Naive thymus-derived CD4-positive, alpha-beta T cell (primary cell): ENCODE measurements around the gene SLC6A15. TPM values are rescaled to one million over a fixed set of nuclear protein-coding genes. Genes with fewer than 3 reads are reported as not detected.

Source experiments
- ATAC-seq: fragments of 150-1000 bp; cut with Tn5 transposase; 2 replicates; pipeline ENCODE4 v1.10.0; 2021; ENCODE audit warnings: mild to moderate bottlenecking, moderate library complexity
- CTCF ChIA-PET: fragments of 350-600 bp; sonication (Branson Sonifier 250); formaldehyde crosslinking; loops from one replicate; lab custom pipeline; 2021; ENCODE audit warnings: antibody characterized with exemption; lab: Charles Lee
- POLR2A ChIA-PET: fragments of 350-600 bp; sonication (Branson Sonifier 250); formaldehyde crosslinking; loops from one replicate; lab custom pipeline; 2021; ENCODE audit warnings: antibody characterized with exemption, inconsistent platforms; lab: Charles Lee
- DNase-seq, 9 donors: peaks; one replicate each; pipeline versions ENCODE4 v3.0.0 to v3.0.0-alpha.2; 2020 to 2022; ENCODE audit warnings: mixed read lengths in 1 of 9
- H3K27ac ChIP-seq: one replicate; pipeline ENCODE4 v1.7.0; 2013; ENCODE audit warnings: mild to moderate bottlenecking, low read depth, low read length, moderate library complexity
- H3K27me3 ChIP-seq, 2 donors: one replicate each; pipeline ENCODE4 v1.7.0; 2013; ENCODE audit warnings: low read length in 2 of 2, mild to moderate bottlenecking in 2 of 2, moderate library complexity in 2 of 2; ENCODE audit not compliant: control insufficient read depth in 2 of 2, insufficient read depth in 2 of 2
- H3K36me3 ChIP-seq, 3 experiments: 1 replicate in 2 of 3; 2 replicates in 1 of 3; pipeline ENCODE4 v1.7.0; 2013; ENCODE audit warnings: low read length in 3 of 3, mild to moderate bottlenecking in 3 of 3, moderate library complexity in 1 of 3; ENCODE audit not compliant: insufficient read depth in 3 of 3, control insufficient read depth in 2 of 3
- H3K4me1 ChIP-seq, 2 donors: one replicate each; pipeline ENCODE4 v1.7.0; 2013; ENCODE audit warnings: low read length in 2 of 2, mild to moderate bottlenecking in 2 of 2, moderate library complexity in 1 of 2; ENCODE audit not compliant: control insufficient read depth in 2 of 2, insufficient read depth in 2 of 2
- H3K4me3 ChIP-seq: 2 replicates; pipeline ENCODE4 v1.7.0; 2013; ENCODE audit warnings: mild to moderate bottlenecking, low read length
- H3K9me3 ChIP-seq, 3 experiments: 1 replicate in 2 of 3; 2 replicates in 1 of 3; pipeline ENCODE4 v1.7.0; 2013; ENCODE audit warnings: low read length in 3 of 3; ENCODE audit not compliant: control insufficient read depth in 2 of 3
- H3K27ac Mint-ChIP-seq, 9 donors: one replicate each; pipeline ENCODE4 v1.8.0; 2020 to 2022; ENCODE audit warnings: mixed read lengths in 9 of 9, mild to moderate bottlenecking in 8 of 9, moderate library complexity in 5 of 9, inconsistent platforms in 2 of 9
- H3K27me3 Mint-ChIP-seq, 5 donors: one replicate each; pipeline ENCODE4 v1.8.0; 2021 to 2022; ENCODE audit warnings: mixed read lengths in 5 of 5, mild to moderate bottlenecking in 1 of 5
- H3K36me3 Mint-ChIP-seq, 5 donors: one replicate each; pipeline ENCODE4 v1.8.0; 2020 to 2022; ENCODE audit warnings: mixed read lengths in 5 of 5, mild to moderate bottlenecking in 3 of 5, inconsistent platforms in 1 of 5
- H3K4me1 Mint-ChIP-seq, 7 donors: one replicate each; pipeline ENCODE4 v1.8.0; 2020 to 2022; ENCODE audit warnings: mixed read lengths in 7 of 7, mild to moderate bottlenecking in 3 of 7, inconsistent platforms in 1 of 7
- H3K4me3 Mint-ChIP-seq, 10 donors: one replicate each; pipeline ENCODE4 v1.8.0; 2020 to 2022; ENCODE audit warnings: mild to moderate bottlenecking in 10 of 10, mixed read lengths in 10 of 10, moderate library complexity in 6 of 10, inconsistent platforms in 2 of 10
- H3K9me3 Mint-ChIP-seq, 11 donors: one replicate each; pipeline ENCODE4 v1.8.0; 2020 to 2022; ENCODE audit warnings: mixed read lengths in 11 of 11, mild to moderate bottlenecking in 4 of 11, inconsistent platforms in 1 of 11, moderate library complexity in 1 of 11
- intact Hi-C, 2 donors: fragments of 100-400 bp; cut with micrococcal nuclease; formaldehyde crosslinking; loops; one replicate each; pipeline ENCODE4 v1.15.1; 2023
- polyA plus RNA-seq, 2 donors: library from polyadenylated mRNA; unstranded; fragments of 300-500 nt; fragmentation: Illumina TruSeq; gene quantifications; one replicate each; pipeline ENCODE4 v1.2.3, GENCODE V29; 2021
- total RNA-seq, 6 experiments: library from RNA in 5 of 6; stranded (reverse) in 5 of 6; gene quantifications; 1 replicate in 5 of 6; 2 replicates in 1 of 6; pipeline ENCODE4 v1.2.3 and lab custom pipeline; 2021 to 2026

Gene SLC6A15
- total and polyA plus RNA-seq, 7 experiments from 2014 or later = not detected

- Histone ChIP-seq H3K4me3 (no peak overlapping the region), H3K36me3 (no peaks in the 10 kb centered on the region), H3K9me3 (no peaks in the 10 kb centered on the region), H3K27ac (no peak overlapping the region), H3K27me3 (no peaks in the 10 kb centered on the region), H3K4me1 (no peaks in the 10 kb centered on the region)
- Mint-ChIP-seq H3K27ac (no peak overlapping the region), H3K9me3 (no peaks in the 10 kb centered on the region), H3K4me1 (no peaks in the 10 kb centered on the region), H3K36me3 (no peaks in the 10 kb centered on the region), H3K27me3 (peaks cover 0 to 7% (median 0%) of the 10 kb centered on the region in 5 donors), H3K4me3 (no peak overlapping the region)
- intact Hi-C loops = no loop called here
- ATAC-seq (no peak), DNase-seq (no peak)
- POLR2A ChIA-PET = no interaction called here
- CTCF ChIA-PET = no interaction called here
These were observed 85.7 kb downstream of the SLC6A15 start for GRCh38 chr12:84826925-84827324.

GRCh38 chr12:84825149-84825548 lies 87.5 kb downstream of the SLC6A15 start:
- peak overlapping the region in 1 of 9 donors; percentile 21 for H3K27ac Mint-ChIP-seq
- no peak overlapping the region for H3K4me3 Mint-ChIP-seq
- Histone ChIP-seq H3K27ac (no peak overlapping the region), H3K27me3 (no peaks in the 10 kb centered on the region), H3K4me3 (no peak overlapping the region), H3K4me1 (no peaks in the 10 kb centered on the region), H3K36me3 (no peaks in the 10 kb centered on the region), H3K9me3 (no peaks in the 10 kb centered on the region)
- POLR2A ChIA-PET = no interaction called here
- H3K27me3 Mint-ChIP-seq = peaks cover 0 to 7% (median 0%) of the 10 kb centered on the region in 5 donors
- H3K4me1 Mint-ChIP-seq = no peaks in the 10 kb centered on the region
- intact Hi-C loops = no loop called here
- DNase-seq (no peak), ATAC-seq (no peak)
- H3K36me3 Mint-ChIP-seq = no peaks in the 10 kb centered on the region
- H3K9me3 Mint-ChIP-seq = no peaks in the 10 kb centered on the region
- CTCF ChIA-PET = no interaction called here

GRCh38 chr12:84822525-84822924 lies 90.1 kb downstream of the SLC6A15 start:
- ATAC-seq = no peak
- H3K4me3 Mint-ChIP-seq = no peak overlapping the region
- Histone ChIP-seq H3K4me1 (no peaks in the 10 kb centered on the region), H3K27ac (no peak overlapping the region), H3K36me3 (no peaks in the 10 kb centered on the region), H3K4me3 (no peak overlapping the region), H3K27me3 (no peaks in the 10 kb centered on the region), H3K9me3 (no peaks in the 10 kb centered on the region)
- ChIA-PET POLR2A (no interaction called here), CTCF (no interaction called here)
- H3K27ac Mint-ChIP-seq = no peak overlapping the region
- H3K36me3 Mint-ChIP-seq = no peaks in the 10 kb centered on the region
- peaks cover 0 to 3% (median 0%) of the 10 kb centered on the region in 11 donors for H3K9me3 Mint-ChIP-seq
- H3K4me1 Mint-ChIP-seq = no peaks in the 10 kb centered on the region
- no peak for DNase-seq
- H3K27me3 Mint-ChIP-seq = no peaks in the 10 kb centered on the region
- intact Hi-C loops = no loop called here

GRCh38 chr12:84816916-84817695 lies 95.5 kb downstream of the SLC6A15 start:
- H3K27me3 ChIP-seq = no peaks in the 10 kb centered on the region
- no peaks in the 10 kb centered on the region for H3K36me3 ChIP-seq
- CTCF ChIA-PET = no interaction called here
- intact Hi-C loops = no loop called here
- no peak for ATAC-seq
- Mint-ChIP-seq H3K9me3 (peaks cover 0 to 3% (median 0%) of the 10 kb centered on the region in 11 donors), H3K4me1 (no peaks in the 10 kb centered on the region), H3K4me3 (no peak overlapping the region), H3K36me3 (no peaks in the 10 kb centered on the region), H3K27me3 (no peaks in the 10 kb centered on the region), H3K27ac (no peak overlapping the region)
- no peak for DNase-seq
- H3K27ac ChIP-seq = no peak overlapping the region
- POLR2A ChIA-PET = no interaction called here
- no peaks in the 10 kb centered on the region for H3K4me1 ChIP-seq
- no peaks in the 10 kb centered on the region for H3K9me3 ChIP-seq
- no peak overlapping the region for H3K4me3 ChIP-seq

- H3K4me3 Mint-ChIP-seq = no peak overlapping the region
- no peaks in the 10 kb centered on the region for H3K36me3 ChIP-seq
- ChIA-PET POLR2A (no interaction called here), CTCF (no interaction called here)
- intact Hi-C loops = no loop called here
- H3K36me3 Mint-ChIP-seq = no peaks in the 10 kb centered on the region
- no peak overlapping the region for H3K27ac Mint-ChIP-seq
- no peak for DNase-seq
- no peak for ATAC-seq
- no peaks in the 10 kb centered on the region for H3K27me3 Mint-ChIP-seq
- no peaks in the 10 kb centered on the region for H3K4me1 ChIP-seq
- H3K27me3 ChIP-seq = no peaks in the 10 kb centered on the region
- H3K27ac ChIP-seq = no peak overlapping the region
- H3K9me3 Mint-ChIP-seq = peaks cover 0 to 3% (median 0%) of the 10 kb centered on the region in 11 donors
- no peaks in the 10 kb centered on the region for H3K4me1 Mint-ChIP-seq
- H3K4me3 ChIP-seq = no peak overlapping the region
- no peaks in the 10 kb centered on the region for H3K9me3 ChIP-seq
These were observed 97.8 kb downstream of the SLC6A15 start for GRCh38 chr12:84814664-84815245.

DNA sequence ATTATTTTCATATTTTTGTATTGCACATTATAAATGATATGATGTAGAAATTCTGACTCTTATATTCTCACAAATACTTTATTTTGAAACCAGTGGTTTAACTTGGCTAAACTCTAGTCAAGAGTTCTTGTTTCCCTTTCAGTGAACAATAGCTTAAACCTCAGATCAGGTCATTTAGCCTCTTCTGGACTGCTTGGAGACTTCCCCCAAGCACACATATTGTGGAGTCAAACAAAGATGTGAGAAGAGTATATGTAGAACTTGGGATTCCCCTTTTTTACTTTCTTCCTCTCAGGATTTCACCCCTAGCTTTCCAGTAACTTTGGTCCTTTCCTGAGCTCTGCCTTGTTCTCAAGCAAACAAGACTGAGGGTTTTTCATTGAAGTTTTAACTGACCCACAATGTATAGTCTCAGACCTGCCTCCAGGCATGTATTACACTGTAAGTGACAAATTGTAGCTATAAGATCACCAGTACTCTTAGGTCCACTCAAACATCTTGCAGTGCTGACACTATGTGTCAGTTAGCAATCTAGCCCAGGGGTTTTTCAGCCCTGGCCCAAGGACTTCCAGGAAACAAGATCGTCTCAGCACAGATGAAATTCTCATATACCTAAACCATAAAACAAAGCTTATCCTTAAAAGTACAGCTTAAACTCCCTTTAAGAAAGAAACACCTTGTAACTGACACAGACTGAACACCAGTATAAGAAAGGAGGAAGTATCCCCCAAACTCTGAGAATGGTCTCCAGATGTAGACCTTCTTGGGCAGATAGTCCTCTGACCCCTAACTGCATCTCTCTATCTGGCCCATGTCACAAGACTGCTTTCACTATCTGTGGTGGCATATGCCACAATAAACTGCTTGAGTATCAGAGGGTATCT lies 98.6 kb downstream of the SLC6A15 start:
- Histone ChIP-seq H3K9me3 (no peaks in the 10 kb centered on the region), H3K27ac (no peak overlapping the region), H3K4me1 (no peaks in the 10 kb centered on the region), H3K36me3 (no peaks in the 10 kb centered on the region), H3K27me3 (no peaks in the 10 kb centered on the region), H3K4me3 (no peak overlapping the region)
- H3K27me3 Mint-ChIP-seq = no peaks in the 10 kb centered on the region
- intact Hi-C loops = no loop called here
- ATAC-seq (no peak), DNase-seq (no peak)
- peaks cover 0 to under 1% (median 0%) of the 10 kb centered on the region in 11 donors for H3K9me3 Mint-ChIP-seq
- ChIA-PET CTCF (no interaction called here), POLR2A (no interaction called here)
- no peak overlapping the region for H3K4me3 Mint-ChIP-seq
- no peaks in the 10 kb centered on the region for H3K36me3 Mint-ChIP-seq
- no peak overlapping the region for H3K27ac Mint-ChIP-seq
- no peaks in the 10 kb centered on the region for H3K4me1 Mint-ChIP-seq
